Small intestine (tissue), 7 donors: ENCODE measurements around the gene SCG2. TPM values are rescaled to one million over a fixed set of nuclear protein-coding genes. Genes with fewer than 3 reads are reported as not detected.

ENCODE experiments used
- DNase-seq, 2 donors: peaks; one replicate each; pipeline versions ENCODE4 v3.0.0 to v3.0.0-alpha.2; 2013
- FAIRE-seq: peaks from 2 replicates; lab custom pipeline; 2012; peaks lifted over from hg19 to GRCh38; lab: Jason Lieb, UNC
- H3K27ac ChIP-seq, 3 donors: one replicate each; pipeline ENCODE4 v1.5.1; 2013; ENCODE audit warnings: low read length in 2 of 3, mild to moderate bottlenecking in 2 of 3, control low read depth in 1 of 3, inconsistent platforms in 1 of 3, low read depth in 1 of 3, moderate library complexity in 1 of 3
- H3K27me3 ChIP-seq, 3 donors: one replicate each; pipeline ENCODE4 v1.6.1; 2013; ENCODE audit warnings: low read length in 3 of 3, inconsistent platforms in 1 of 3; ENCODE audit not compliant: control insufficient read depth in 3 of 3, insufficient read depth in 3 of 3
- H3K36me3 ChIP-seq, 3 donors: one replicate each; pipeline ENCODE4 v1.6.1; 2013; ENCODE audit warnings: low read length in 3 of 3, inconsistent platforms in 1 of 3, low read depth in 1 of 3, mild to moderate bottlenecking in 1 of 3, moderate library complexity in 1 of 3; ENCODE audit not compliant: control insufficient read depth in 3 of 3, insufficient read depth in 2 of 3
- H3K4me1 ChIP-seq, 3 donors: one replicate each; pipeline ENCODE4 v1.6.1; 2013; ENCODE audit warnings: low read length in 2 of 3, inconsistent platforms in 1 of 3, low read depth in 1 of 3, mild to moderate bottlenecking in 1 of 3, moderate library complexity in 1 of 3; ENCODE audit not compliant: control insufficient read depth in 3 of 3, insufficient read depth in 2 of 3
- H3K4me3 ChIP-seq, 3 donors: one replicate each; pipeline ENCODE4 v1.5.1; 2013; ENCODE audit warnings: low read length in 3 of 3, control low read depth in 1 of 3, inconsistent platforms in 1 of 3, low read depth in 1 of 3, mild to moderate bottlenecking in 1 of 3, moderate library complexity in 1 of 3
- H3K9me3 ChIP-seq, 2 donors: one replicate each; pipeline ENCODE4 v1.6.1; 2013; ENCODE audit warnings: low read depth in 1 of 2, low read length in 1 of 2; ENCODE audit not compliant: control insufficient read depth in 2 of 2, insufficient read depth in 1 of 2
- WGBS, 3 donors: extraction: QIAGEN DNeasy Blood & Tissue Kit; methylation state at CpG; one replicate each; pipeline ENCODE4 v1.1.7; 2013; 5-methylcytosine and 5-hydroxymethylcytosine counted together
- polyA plus RNA-seq, 4 donors: library from polyadenylated mRNA; stranded (reverse) in 3 of 4; unstranded in 1 of 4; fragments of 200-250 nt in 3 of 4; fragments of 120-200 nt in 1 of 4; gene quantifications; one replicate each; pipeline versions ENCODE4 v1.2.1 to v1.2.3, GENCODE V29; 2013
- donor health status: healthy with polysubstance abuse.
- donor health status: control.
- donor health status: control.
- donor health status: Bipolar disorder and iron deficiency.
- donor health status: healthy.

The SCG2 gene
- polyA plus RNA-seq, 4 donors: 1.4 to 40.2 (median 10.2) TPM

GRCh38 chr2:223558970-223559369 is 43.2 kb downstream of the SCG2 start:
- FAIRE-seq (no peak), DNase-seq (no peak)
- 13 to 37% (median 13%) methylated on average over 1 of the region's 1 CpG for WGBS, 3 donors
- Histone ChIP-seq H3K36me3 (no peaks in the 10 kb centered on the region), H3K4me3 (no peak overlapping the region), H3K27ac (no peak overlapping the region), H3K27me3 (no peaks in the 10 kb centered on the region), H3K9me3 (no peaks in the 10 kb centered on the region), H3K4me1 (no peaks in the 10 kb centered on the region)

- Histone ChIP-seq H3K36me3 (no peaks in the 10 kb centered on the region), H3K27me3 (peaks cover 0 to 2% (median 0%) of the 10 kb centered on the region in 3 donors), H3K27ac (no peak overlapping the region), H3K4me3 (no peak overlapping the region), H3K9me3 (no peaks in the 10 kb centered on the region), H3K4me1 (no peaks in the 10 kb centered on the region)
- FAIRE-seq (no peak), DNase-seq (no peak)
- WGBS, 3 donors: 85 to 93% (median 86%) methylated on average over 3 of the region's 3 CpGs
Measured at GRCh38 chr2:223554923-223555322, 47.2 kb downstream of the SCG2 start.

- no peaks in the 10 kb centered on the region for H3K36me3 ChIP-seq
- 14 to 55% (median 46%) methylated on average over 8 of the region's 8 CpGs for WGBS, 3 donors
- DNase-seq (peak in 1 of 2 donors; percentile 18), FAIRE-seq (no peak)
- no peak overlapping the region for H3K4me3 ChIP-seq
- H3K4me1 ChIP-seq: no peaks in the 10 kb centered on the region
- H3K27ac ChIP-seq: no peak overlapping the region
- peaks cover 0 to 2% (median 0%) of the 10 kb centered on the region in 3 donors for H3K27me3 ChIP-seq
- no peaks in the 10 kb centered on the region for H3K9me3 ChIP-seq
Measured at GRCh38 chr2:223549215-223549614, 52.9 kb downstream of the SCG2 start.

DNA sequence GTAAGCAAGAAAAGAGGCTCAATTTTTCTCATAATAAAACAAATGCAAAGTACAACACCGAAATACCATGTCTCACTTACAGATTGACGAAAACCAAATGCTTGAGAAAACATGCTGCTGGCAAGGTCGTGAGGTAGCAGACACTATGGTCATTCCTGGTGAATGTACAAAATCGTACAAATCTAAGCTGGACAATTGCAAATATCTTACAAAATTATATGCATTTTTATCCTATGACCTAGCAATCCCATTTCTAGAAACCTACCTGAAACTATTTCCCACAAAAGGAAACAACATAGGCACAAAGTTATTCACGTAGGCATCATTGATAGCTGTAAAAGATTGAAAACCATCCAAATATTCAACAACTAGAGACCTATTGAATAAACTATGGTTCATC is 54.0 kb downstream of the SCG2 start:
- H3K27ac ChIP-seq: no peak overlapping the region
- H3K4me3 ChIP-seq: no peak overlapping the region
- FAIRE-seq (no peak), DNase-seq (no peak)
- H3K9me3 ChIP-seq: no peaks in the 10 kb centered on the region
- no peaks in the 10 kb centered on the region for H3K36me3 ChIP-seq
- H3K4me1 ChIP-seq: no peaks in the 10 kb centered on the region
- WGBS, 3 donors: 61 to 80% (median 72%) methylated on average over 5 of the region's 5 CpGs
- peaks cover 0 to 2% (median 0%) of the 10 kb centered on the region in 3 donors for H3K27me3 ChIP-seq

Other genes with a start within 250 kb of the SCG2 start
- gene AP1S3, start 235.2 kb upstream of the SCG2 start, polyA plus RNA-seq: 1 to 10 TPM; 4.9 to 7.8 (median 6.2) TPM